ENCODE measurements around the gene ZNF248.

The ZNF248 gene

GRCh38 chr10:37819797-37820196, 37.6 kb downstream of the ZNF248 start:
- DNase-seq: no peak

GRCh38 chr10:37816290-37816689, 41.1 kb downstream of the ZNF248 start:
- DNase-seq: no peak

- no peak for DNase-seq
Observed at GRCh38 chr10:37813763-37814162, 43.6 kb downstream of the ZNF248 start.

- no peak for DNase-seq
Observed at GRCh38 chr10:37812290-37812689, 45.1 kb downstream of the ZNF248 start.

- DNase-seq: no peak
Observed at GRCh38 chr10:37803269-37803668, 54.1 kb downstream of the ZNF248 start.

- DNase-seq: no peak
Observed at GRCh38 chr10:37801557-37801956, 55.9 kb downstream of the ZNF248 start.

- no peak for DNase-seq
Observed at GRCh38 chr10:37794305-37794976, 63.0 kb downstream of the ZNF248 start.

- DNase-seq: no peak
Observed at GRCh38 chr10:37789590-37789989, 67.8 kb downstream of the ZNF248 start.

- DNase-seq: no peak
Observed at GRCh38 chr10:37784678-37785077, 72.7 kb downstream of the ZNF248 start.

GRCh38 chr10:37780536-37780935, 76.9 kb downstream of the ZNF248 start:
- no peak for DNase-seq

- DNase-seq: no peak
Observed at GRCh38 chr10:37777056-37777455, 80.4 kb downstream of the ZNF248 start.

GRCh38 chr10:37775612-37776011, 81.8 kb downstream of the ZNF248 start:
- no peak for DNase-seq

- DNase-seq: no peak
Observed at GRCh38 chr10:37774351-37774750, 83.1 kb downstream of the ZNF248 start.

GRCh38 chr10:37765216-37765615, 92.2 kb downstream of the ZNF248 start:
- no peak for DNase-seq

GRCh38 chr10:37763132-37763531, 94.3 kb downstream of the ZNF248 start:
- DNase-seq: no peak

GRCh38 chr10:37762287-37762686, 95.1 kb downstream of the ZNF248 start:
- DNase-seq: no peak

- no peak for DNase-seq
Observed at GRCh38 chr10:37760817-37761216, 96.6 kb downstream of the ZNF248 start.

GRCh38 chr10:37758074-37758473, 99.3 kb downstream of the ZNF248 start:
- DNase-seq: no peak

- no peak for DNase-seq
Observed at GRCh38 chr10:37754538-37755323, 102.7 kb downstream of the ZNF248 start.

GRCh38 chr10:37752334-37752875, 105.0 kb downstream of the ZNF248 start:
- no peak for DNase-seq

GRCh38 chr10:37748170-37748569, 109.2 kb downstream of the ZNF248 start:
- DNase-seq: no peak

GRCh38 chr10:37747081-37747480, 110.3 kb downstream of the ZNF248 start:
- DNase-seq: no peak

GRCh38 chr10:37741831-37742230, 115.6 kb downstream of the ZNF248 start:
- no peak for DNase-seq

GRCh38 chr10:37739181-37739580, 118.2 kb downstream of the ZNF248 start:
- DNase-seq: no peak
